ENCODE measurements around the gene TELO2.

DNA sequence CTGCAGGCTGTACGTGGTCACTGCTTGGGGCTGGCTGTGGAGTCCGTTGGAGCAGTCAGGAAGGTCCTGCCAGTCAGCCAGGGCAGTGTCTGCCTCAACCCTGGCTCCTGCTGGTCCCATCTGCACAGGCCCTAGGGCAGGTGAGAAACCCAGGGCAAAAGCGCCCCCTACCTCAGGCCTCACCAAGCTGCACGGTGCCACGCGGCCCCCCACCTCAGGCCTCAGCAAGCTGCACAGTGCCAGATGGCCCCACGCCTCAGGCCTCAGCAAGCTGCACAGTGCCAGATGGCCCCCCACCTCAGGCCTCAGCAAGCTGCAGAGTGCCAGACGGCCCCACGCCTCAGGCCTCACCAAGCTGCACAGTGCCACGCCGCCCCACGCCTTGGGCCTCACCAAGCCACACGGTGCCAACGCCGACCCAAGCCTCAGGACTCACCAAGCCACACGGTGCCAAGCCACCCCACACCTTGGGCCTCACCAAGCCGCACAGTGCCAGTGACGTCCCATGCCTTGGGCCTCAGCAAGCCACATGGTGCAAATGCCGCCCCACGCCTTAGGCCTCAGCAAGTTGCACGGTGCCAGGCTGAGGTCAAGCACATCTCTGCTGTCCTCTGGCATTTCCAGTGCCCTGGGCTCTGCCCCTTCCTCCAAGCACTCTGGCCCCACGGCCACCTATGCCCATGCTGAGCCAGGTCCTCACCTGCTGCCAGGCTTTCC, 45.8 kb downstream of the TELO2 start:
- TF ChIP-seq CTCF (conservative IDR thresholded peaks at IDR 0.05 in 1 of 2, IDR thresholded peaks at IDR 0.05 in 1 of 2; ENCODE audit: low read depth in 1 of 2, low read length in 2 of 2) (no peak), EZH2 (IDR thresholded peaks at IDR 0.05; ENCODE audit: low read length, missing control alignments) (no peak)
